Naive thymus-derived CD4-positive, alpha-beta T cell (primary cell): Measurements from ENCODE around the gene NOM1. TPM values are rescaled to one million over a fixed set of nuclear protein-coding genes. Genes with fewer than 3 reads are reported as not detected.

Experiments
- ATAC-seq: fragments of 150-1000 bp; cut with Tn5 transposase; 2 replicates; pipeline ENCODE4 v1.10.0; 2021; ENCODE audit warnings: mild to moderate bottlenecking, moderate library complexity
- CTCF ChIA-PET: fragments of 350-600 bp; sonication (Branson Sonifier 250); formaldehyde crosslinking; loops from one replicate; lab custom pipeline; 2021; ENCODE audit warnings: antibody characterized with exemption; lab: Charles Lee
- POLR2A ChIA-PET: fragments of 350-600 bp; sonication (Branson Sonifier 250); formaldehyde crosslinking; loops from one replicate; lab custom pipeline; 2021; ENCODE audit warnings: antibody characterized with exemption, inconsistent platforms; lab: Charles Lee
- DNase-seq, 9 donors: peaks; one replicate each; pipeline versions ENCODE4 v3.0.0 to v3.0.0-alpha.2; 2020 to 2022; ENCODE audit warnings: mixed read lengths in 1 of 9
- H3K27ac ChIP-seq: one replicate; pipeline ENCODE4 v1.7.0; 2013; ENCODE audit warnings: mild to moderate bottlenecking, low read depth, low read length, moderate library complexity
- H3K27me3 ChIP-seq, 2 donors: one replicate each; pipeline ENCODE4 v1.7.0; 2013; ENCODE audit warnings: low read length in 2 of 2, mild to moderate bottlenecking in 2 of 2, moderate library complexity in 2 of 2; ENCODE audit not compliant: control insufficient read depth in 2 of 2, insufficient read depth in 2 of 2
- H3K36me3 ChIP-seq, 3 experiments: 1 replicate in 2 of 3; 2 replicates in 1 of 3; pipeline ENCODE4 v1.7.0; 2013; ENCODE audit warnings: low read length in 3 of 3, mild to moderate bottlenecking in 3 of 3, moderate library complexity in 1 of 3; ENCODE audit not compliant: insufficient read depth in 3 of 3, control insufficient read depth in 2 of 3
- H3K4me1 ChIP-seq, 2 donors: one replicate each; pipeline ENCODE4 v1.7.0; 2013; ENCODE audit warnings: low read length in 2 of 2, mild to moderate bottlenecking in 2 of 2, moderate library complexity in 1 of 2; ENCODE audit not compliant: control insufficient read depth in 2 of 2, insufficient read depth in 2 of 2
- H3K4me3 ChIP-seq: 2 replicates; pipeline ENCODE4 v1.7.0; 2013; ENCODE audit warnings: mild to moderate bottlenecking, low read length
- H3K9me3 ChIP-seq, 3 experiments: 1 replicate in 2 of 3; 2 replicates in 1 of 3; pipeline ENCODE4 v1.7.0; 2013; ENCODE audit warnings: low read length in 3 of 3; ENCODE audit not compliant: control insufficient read depth in 2 of 3
- H3K27ac Mint-ChIP-seq, 9 donors: one replicate each; pipeline ENCODE4 v1.8.0; 2020 to 2022; ENCODE audit warnings: mixed read lengths in 9 of 9, mild to moderate bottlenecking in 8 of 9, moderate library complexity in 5 of 9, inconsistent platforms in 2 of 9
- H3K27me3 Mint-ChIP-seq, 5 donors: one replicate each; pipeline ENCODE4 v1.8.0; 2021 to 2022; ENCODE audit warnings: mixed read lengths in 5 of 5, mild to moderate bottlenecking in 1 of 5
- H3K36me3 Mint-ChIP-seq, 5 donors: one replicate each; pipeline ENCODE4 v1.8.0; 2020 to 2022; ENCODE audit warnings: mixed read lengths in 5 of 5, mild to moderate bottlenecking in 3 of 5, inconsistent platforms in 1 of 5
- H3K4me1 Mint-ChIP-seq, 7 donors: one replicate each; pipeline ENCODE4 v1.8.0; 2020 to 2022; ENCODE audit warnings: mixed read lengths in 7 of 7, mild to moderate bottlenecking in 3 of 7, inconsistent platforms in 1 of 7
- H3K4me3 Mint-ChIP-seq, 10 donors: one replicate each; pipeline ENCODE4 v1.8.0; 2020 to 2022; ENCODE audit warnings: mild to moderate bottlenecking in 10 of 10, mixed read lengths in 10 of 10, moderate library complexity in 6 of 10, inconsistent platforms in 2 of 10
- H3K9me3 Mint-ChIP-seq, 11 donors: one replicate each; pipeline ENCODE4 v1.8.0; 2020 to 2022; ENCODE audit warnings: mixed read lengths in 11 of 11, mild to moderate bottlenecking in 4 of 11, inconsistent platforms in 1 of 11, moderate library complexity in 1 of 11
- intact Hi-C, 2 donors: fragments of 100-400 bp; cut with micrococcal nuclease; formaldehyde crosslinking; loops; one replicate each; pipeline ENCODE4 v1.15.1; 2023
- polyA plus RNA-seq, 2 donors: library from polyadenylated mRNA; unstranded; fragments of 300-500 nt; fragmentation: Illumina TruSeq; gene quantifications; one replicate each; pipeline ENCODE4 v1.2.3, GENCODE V29; 2021
- total RNA-seq, 6 experiments: library from RNA in 5 of 6; stranded (reverse) in 5 of 6; gene quantifications; 1 replicate in 5 of 6; 2 replicates in 1 of 6; pipeline ENCODE4 v1.2.3 and lab custom pipeline; 2021 to 2026

Gene NOM1
- total and polyA plus RNA-seq, 7 experiments from 2014 or later = 4.2 to 40.7 (median 32.6) TPM

- Mint-ChIP-seq H3K27ac (no peak overlapping the region), H3K4me3 (no peak overlapping the region), H3K9me3 (peaks cover 0 to 2% (median 0%) of the 10 kb centered on the region in 11 donors), H3K4me1 (peaks cover 9 to 33% (median 21%) of the 10 kb centered on the region in 7 donors), H3K36me3 (peaks cover 0 to 3% (median 0%) of the 10 kb centered on the region in 5 donors), H3K27me3 (peaks cover 61 to 84% (median 72%) of the 10 kb centered on the region in 5 donors)
- Histone ChIP-seq H3K27me3 (peaks cover 15 to 17% of the 10 kb centered on the region in 2 donors), H3K27ac (no peak overlapping the region), H3K4me3 (no peak overlapping the region), H3K9me3 (no peaks in the 10 kb centered on the region), H3K36me3 (no peaks in the 10 kb centered on the region), H3K4me1 (peaks cover 0 to 6% of the 10 kb centered on the region in 2 donors)
- POLR2A ChIA-PET = no interaction called here
- intact Hi-C loops = loop anchor here in 1 of 2 donors (5.0 kb wide), 1 partner anchor 1208 kb away; no protein-coding TSS in a partner anchor
- DNase-seq (no peak), ATAC-seq (no peak)
- CTCF ChIA-PET = no interaction called here
Measured at GRCh38 chr7:157014635-157015555, 65.4 kb downstream of the NOM1 start.

DNA sequence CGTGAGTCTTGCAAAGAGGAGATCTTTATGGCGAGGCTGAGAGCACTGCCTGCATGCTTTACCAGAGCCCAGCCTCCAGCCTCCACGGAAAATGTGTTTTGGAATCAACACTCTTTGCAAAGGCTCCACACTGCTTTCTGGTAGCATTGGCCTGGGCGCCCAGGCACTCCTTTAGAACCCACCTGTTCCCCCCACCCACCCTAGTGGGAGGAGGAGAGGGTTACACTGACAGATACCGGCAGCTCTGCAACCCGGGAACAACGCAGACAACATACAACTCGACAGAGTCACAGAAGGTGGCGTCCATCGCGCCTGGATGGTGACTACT is 66.5 kb downstream of the NOM1 start:
- H3K4me3 Mint-ChIP-seq = no peak overlapping the region
- H3K4me1 ChIP-seq = peaks cover 0 to 6% of the 10 kb centered on the region in 2 donors
- no peaks in the 10 kb centered on the region for H3K9me3 ChIP-seq
- no peaks in the 10 kb centered on the region for H3K36me3 ChIP-seq
- peaks cover 11 to 38% (median 25%) of the 10 kb centered on the region in 7 donors for H3K4me1 Mint-ChIP-seq
- ChIA-PET POLR2A (no interaction called here), CTCF (no interaction called here)
- H3K27me3 ChIP-seq = peaks cover 18 to 21% of the 10 kb centered on the region in 2 donors
- no peak overlapping the region for H3K4me3 ChIP-seq
- DNase-seq = no peak
- peaks cover 68 to 89% (median 78%) of the 10 kb centered on the region in 5 donors for H3K27me3 Mint-ChIP-seq
- peaks cover 0 to 5% (median 0%) of the 10 kb centered on the region in 11 donors for H3K9me3 Mint-ChIP-seq
- no peak overlapping the region for H3K27ac ChIP-seq
- intact Hi-C loops = loop anchor here in 1 of 2 donors (5.0 kb wide), 1 partner anchor 1209 kb away; no protein-coding TSS in a partner anchor
- no peak overlapping the region for H3K27ac Mint-ChIP-seq
- H3K36me3 Mint-ChIP-seq = peaks cover 0 to 3% (median 0%) of the 10 kb centered on the region in 5 donors
- no peak for ATAC-seq

- Mint-ChIP-seq H3K36me3 (peaks cover 0 to 3% (median 0%) of the 10 kb centered on the region in 5 donors), H3K4me3 (peak overlapping the region in 1 of 10 donors; percentile 18), H3K4me1 (peaks cover 11 to 33% (median 22%) of the 10 kb centered on the region in 7 donors), H3K27ac (no peak overlapping the region), H3K9me3 (peaks cover 0 to 3% (median 0%) of the 10 kb centered on the region in 11 donors), H3K27me3 (peaks cover 68 to 84% (median 77%) of the 10 kb centered on the region in 5 donors)
- intact Hi-C loops = loop anchor here in 1 of 2 donors (5.0 kb wide), 1 partner anchor 1209 kb away; no protein-coding TSS in a partner anchor
- CTCF ChIA-PET = no interaction called here
- Histone ChIP-seq H3K36me3 (no peaks in the 10 kb centered on the region), H3K9me3 (no peaks in the 10 kb centered on the region), H3K27me3 (peaks cover 18% of the 10 kb centered on the region in 2 donors), H3K4me1 (peaks cover 0 to 6% of the 10 kb centered on the region in 2 donors), H3K4me3 (no peak overlapping the region), H3K27ac (no peak overlapping the region)
- DNase-seq (peak in 1 of 9 donors; percentile 51), ATAC-seq (peak; percentile 24)
- POLR2A ChIA-PET = no interaction called here
Measured at GRCh38 chr7:157016352-157017041, 67.0 kb downstream of the NOM1 start.

- no peak overlapping the region for H3K4me3 Mint-ChIP-seq
- CTCF ChIA-PET = no interaction called here
- peaks cover 0 to 3% (median 0%) of the 10 kb centered on the region in 11 donors for H3K9me3 Mint-ChIP-seq
- Histone ChIP-seq H3K27me3 (peaks cover 16 to 21% of the 10 kb centered on the region in 2 donors), H3K36me3 (no peaks in the 10 kb centered on the region), H3K4me3 (no peak overlapping the region), H3K27ac (no peak overlapping the region), H3K4me1 (peaks cover 0 to 6% of the 10 kb centered on the region in 2 donors), H3K9me3 (no peaks in the 10 kb centered on the region)
- peaks cover 7 to 27% (median 18%) of the 10 kb centered on the region in 7 donors for H3K4me1 Mint-ChIP-seq
- no peak overlapping the region for H3K27ac Mint-ChIP-seq
- peaks cover 61 to 82% (median 73%) of the 10 kb centered on the region in 5 donors for H3K27me3 Mint-ChIP-seq
- DNase-seq (no peak), ATAC-seq (no peak)
- intact Hi-C loops = loop anchor here in 1 of 2 donors (5.0 kb wide), 1 partner anchor 1210 kb away; no protein-coding TSS in a partner anchor
- peaks cover 0 to under 1% (median 0%) of the 10 kb centered on the region in 5 donors for H3K36me3 Mint-ChIP-seq
- POLR2A ChIA-PET = no interaction called here
Measured at GRCh38 chr7:157017149-157017548, 67.6 kb downstream of the NOM1 start.

GRCh38 chr7:157017603-157018327 is 68.3 kb downstream of the NOM1 start:
- H3K9me3 Mint-ChIP-seq = peaks cover 0 to 3% (median 0%) of the 10 kb centered on the region in 11 donors
- intact Hi-C loops = loop anchor here in 1 of 2 donors (5.0 kb wide), 1 partner anchor 1210 kb away; no protein-coding TSS in a partner anchor

More at GRCh38 chr7:157017603-157018327, 68.3 kb downstream of the NOM1 start:
- Histone ChIP-seq H3K9me3 (no peaks in the 10 kb centered on the region), H3K36me3 (no peaks in the 10 kb centered on the region), H3K4me3 (no peak overlapping the region), H3K4me1 (peaks cover 0 to 6% of the 10 kb centered on the region in 2 donors), H3K27ac (no peak overlapping the region), H3K27me3 (peaks cover 13 to 27% of the 10 kb centered on the region in 2 donors)
- H3K4me3 Mint-ChIP-seq = no peak overlapping the region
- POLR2A ChIA-PET = no interaction called here
- DNase-seq = no peak
- ATAC-seq = no peak
- no peak overlapping the region for H3K27ac Mint-ChIP-seq
- peaks cover 61 to 82% (median 73%) of the 10 kb centered on the region in 5 donors for H3K27me3 Mint-ChIP-seq
- H3K4me1 Mint-ChIP-seq = peaks cover 7 to 28% (median 18%) of the 10 kb centered on the region in 7 donors
- CTCF ChIA-PET = no interaction called here
- H3K36me3 Mint-ChIP-seq = no peaks in the 10 kb centered on the region
